HL-60 (cell line): Measurements from ENCODE around the gene ARL4D.

Experiments used
- DNase-seq, 2 experiments: peaks; one replicate each; pipeline ENCODE4 v3.0.0-alpha.2; 2010 to 2020; ENCODE audit warnings: low read depth in 1 of 2, low spot score in 1 of 2
- H3K27ac ChIP-seq: fragments of 250-450 bp; sonication (Bioruptor Pico); replicated peaks from 2 replicates; pipeline ENCODE4 v1.5.1; 2020; ENCODE audit warnings: mild to moderate bottlenecking, moderate library complexity
- H3K27me3 ChIP-seq: fragments of 250-450 bp; sonication (Bioruptor Pico); 2 replicates; pipeline ENCODE4 v1.5.1; 2021; ENCODE audit warnings: mild to moderate bottlenecking, moderate library complexity; ENCODE audit not compliant: insufficient read depth, poor library complexity, severe bottlenecking
- H3K4me3 ChIP-seq: replicated peaks from 2 replicates; pipeline ENCODE4 v1.5.1; 2011; ENCODE audit warnings: mild to moderate bottlenecking, control low read depth, low read length; ENCODE audit not compliant: insufficient read depth
- CTCF ChIP-seq: IDR thresholded peaks from one replicate; pipeline ENCODE4 v1.5.1; 2011; ENCODE audit warnings: low read length, control low read depth, inconsistent platforms; ENCODE audit not compliant: insufficient read depth
- GABPA ChIP-seq: IDR thresholded peaks from 2 replicates; pipeline ENCODE4 v1.6.1; 2012; ENCODE audit warnings: low read depth
- POLR2AphosphoS5 ChIP-seq: IDR thresholded peaks from 2 replicates; pipeline ENCODE4 v1.6.1; 2012; ENCODE audit warnings: low read depth
- REST ChIP-seq: IDR thresholded peaks from 2 replicates; pipeline ENCODE4 v1.6.1; 2012; ENCODE audit warnings: low read depth; ENCODE audit not compliant: insufficient replicate concordance
- SPI1 ChIP-seq: IDR thresholded peaks from 2 replicates; pipeline ENCODE4 v1.6.1; 2012; ENCODE audit warnings: low read depth, mild to moderate bottlenecking, borderline replicate concordance
- long read RNA-seq: library from polyadenylated mRNA; unstranded; transcript quantifications from one replicate; pipeline ENCODE4 v2.0.0, GENCODE V29; 2020

Gene ARL4D
- long read RNA-seq, transcript ARL4D-201 (2 exons, 1,612 nt): major isoform, 17 of 17 reads
- long read RNA-seq, partial matches to known transcripts: 0 of 17 reads
- long read RNA-seq, other reads (novel, unspliced or antisense): 0 of 17 reads

- no peak within 1 kb of the TSS for H3K27ac ChIP-seq
- DNase-seq: peak in 1 of 2 experiments; percentile 68
- TF ChIP-seq CTCF (no peak), POLR2AphosphoS5 (no peak), REST (no peak)
- no peaks in the 10 kb centered on the region for H3K27me3 ChIP-seq
- H3K4me3 ChIP-seq: peak within 1 kb of the TSS; percentile 71
Observed at GRCh38 chr17:43398724-43399595, at the start of gene ARL4D. Gene ARL4D, plus strand, starts transcription at chr17:43398993. Its CDS starts 740 bp downstream, at chr17:43399733.

GRCh38 chr17:43349142-43349541 lies 49.7 kb upstream of the ARL4D start:
- TF ChIP-seq CTCF (no peak), GABPA (no peak), POLR2AphosphoS5 (no peak), REST (no peak), SPI1 (no peak)
- DNase-seq: no peak
- Histone ChIP-seq H3K4me3 (no peak overlapping the region), H3K27ac (no peak overlapping the region), H3K27me3 (no peaks in the 10 kb centered on the region)

- no peak overlapping the region for H3K4me3 ChIP-seq
- TF ChIP-seq GABPA: no peak
- TF ChIP-seq REST: no peak
- no peak for TF ChIP-seq CTCF
- TF ChIP-seq SPI1: no peak
- TF ChIP-seq POLR2AphosphoS5: no peak
- no peak overlapping the region for H3K27ac ChIP-seq
- DNase-seq: no peak
- no peaks in the 10 kb centered on the region for H3K27me3 ChIP-seq
Observed at GRCh38 chr17:43350888-43351361, 47.9 kb upstream of the ARL4D start.
